Cardiac septum (tissue), 1 donor: Measurements from ENCODE around the gene CYGB. TPM values are rescaled to one million over a fixed set of nuclear protein-coding genes. Genes with fewer than 3 reads are reported as not detected.
"Not testable (repeated sequence)": the region's sequence is repeated elsewhere in the genome, so short reads cannot be mapped to it uniquely, and the experiment has no call there.

Experiments used
- DNase-seq: peaks from one replicate; pipeline ENCODE4 v3.0.0-alpha.2; 2020; ENCODE audit warnings: low spot score
- intact Hi-C: fragments of 100-400 bp; cut with DNase I; formaldehyde crosslinking; loops from one replicate; pipeline ENCODE4 v1.14.0; 2022
- total RNA-seq: library from RNA; stranded (reverse); fragmentation: NEBNext Ultra II Directional; extraction: Animal tissue kit (Norgen Biotek cat#: 25700); gene quantifications from one replicate; pipeline ENCODE4 v1.2.1, GENCODE V29; 2021
- donor health status: DM: no; HTN: no; CAD: no.

CYGB gene
- total RNA-seq, 1 donor from 2014 or later = 17.6 TPM

DNA sequence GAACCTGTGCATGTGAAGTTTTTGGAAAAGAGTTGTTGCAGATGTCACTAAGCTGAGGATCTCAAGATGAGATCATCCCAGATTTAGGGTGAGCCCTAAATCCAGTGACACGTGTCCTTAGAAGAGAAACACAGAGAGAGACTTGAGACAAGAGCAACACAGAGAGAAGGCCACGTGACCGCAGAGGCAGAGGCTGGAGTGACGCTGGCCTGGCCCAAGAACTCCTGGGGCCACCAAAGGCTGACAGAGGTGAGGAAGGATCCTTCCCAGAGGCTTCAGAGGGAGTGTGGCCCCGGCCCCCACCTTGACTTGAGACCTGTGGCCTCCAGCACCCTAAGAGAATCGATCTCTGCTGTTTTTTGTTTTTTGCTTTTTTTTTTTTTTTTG, 24.2 kb downstream of the CYGB start:
- no peak for DNase-seq
- intact Hi-C loops = no loop called here

DNA sequence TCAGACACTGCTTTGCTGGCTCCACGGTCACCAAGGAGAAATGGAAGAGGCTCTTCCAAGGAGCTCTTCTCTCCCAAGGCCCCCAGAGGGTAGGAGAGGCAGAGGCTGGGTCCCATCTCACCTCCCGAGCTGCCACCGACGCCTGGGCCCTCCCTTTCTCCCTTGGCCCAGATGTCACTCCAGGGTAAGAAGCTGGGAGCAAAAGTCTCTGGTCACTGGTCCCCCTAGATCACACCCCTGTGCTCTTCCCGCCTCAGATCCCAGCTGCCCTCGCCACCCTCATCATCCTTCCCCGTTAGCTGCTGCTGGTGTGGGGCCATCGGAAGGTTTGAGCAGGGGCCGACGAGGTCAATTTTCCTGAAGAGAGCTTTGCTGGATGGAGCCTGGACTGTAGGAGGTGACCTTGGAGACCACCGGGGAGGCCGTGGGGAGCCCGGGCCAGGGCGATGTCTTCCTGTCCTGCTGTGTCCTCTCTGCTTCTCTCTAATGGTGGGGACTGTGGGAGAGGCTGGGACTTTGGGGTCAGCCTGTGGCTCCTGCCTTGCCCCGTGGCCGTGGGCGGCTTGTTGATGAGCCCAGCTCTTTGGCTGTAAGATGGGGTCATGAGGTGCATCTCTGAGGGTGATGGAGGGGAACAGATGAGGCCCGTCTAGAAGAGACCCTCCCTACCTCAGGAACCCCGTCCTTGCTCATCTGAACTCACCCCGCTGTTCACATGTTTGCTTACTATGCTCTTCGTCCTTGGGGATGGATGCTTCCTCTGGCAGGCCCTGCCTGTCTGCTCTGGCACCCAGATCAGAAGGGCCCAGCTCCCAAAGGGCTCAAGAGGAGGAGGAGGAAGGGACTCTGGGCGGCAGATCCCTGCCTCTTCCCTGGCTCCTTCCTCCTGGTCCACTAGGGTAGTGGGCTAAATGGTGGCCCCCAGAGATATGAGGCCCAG, 24.9 kb downstream of the CYGB start:
- DNase-seq = peak; percentile 69
- intact Hi-C loops = no loop called here

DNA sequence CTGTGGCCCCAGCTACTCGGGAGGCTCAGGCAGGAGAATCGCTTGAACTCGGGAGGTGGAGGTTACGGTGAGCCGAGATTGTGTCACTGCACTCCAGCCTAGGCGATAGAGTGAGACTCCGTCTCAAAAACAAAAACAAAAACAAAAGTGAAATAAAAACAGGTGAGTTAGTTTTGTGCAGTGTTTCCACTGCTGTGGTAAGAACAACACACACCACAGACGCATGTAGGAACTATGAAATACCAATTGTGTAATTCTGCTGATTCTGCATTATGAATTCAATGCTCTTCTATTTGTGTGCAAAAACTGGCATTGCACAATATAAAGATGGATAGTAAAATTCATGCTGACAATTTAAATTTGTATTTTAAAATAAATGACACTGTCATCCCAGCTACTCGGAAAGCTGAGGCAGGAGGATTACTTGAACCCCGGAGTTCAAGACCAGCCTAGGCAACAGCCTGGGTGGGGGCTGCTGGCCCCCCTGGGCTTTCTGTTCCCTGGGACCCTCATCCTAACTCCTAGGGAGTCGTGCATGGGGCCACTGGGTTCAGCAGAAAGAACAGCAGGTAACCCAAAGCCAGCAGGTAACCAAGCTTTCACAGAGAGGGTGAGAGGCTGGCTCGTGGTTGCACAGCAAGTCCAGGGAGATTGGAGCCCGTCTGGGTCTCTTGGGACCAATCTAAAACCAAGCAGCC, 25.7 kb downstream of the CYGB start:
- peak; percentile 65 for DNase-seq
- intact Hi-C loops = no loop called here

DNA sequence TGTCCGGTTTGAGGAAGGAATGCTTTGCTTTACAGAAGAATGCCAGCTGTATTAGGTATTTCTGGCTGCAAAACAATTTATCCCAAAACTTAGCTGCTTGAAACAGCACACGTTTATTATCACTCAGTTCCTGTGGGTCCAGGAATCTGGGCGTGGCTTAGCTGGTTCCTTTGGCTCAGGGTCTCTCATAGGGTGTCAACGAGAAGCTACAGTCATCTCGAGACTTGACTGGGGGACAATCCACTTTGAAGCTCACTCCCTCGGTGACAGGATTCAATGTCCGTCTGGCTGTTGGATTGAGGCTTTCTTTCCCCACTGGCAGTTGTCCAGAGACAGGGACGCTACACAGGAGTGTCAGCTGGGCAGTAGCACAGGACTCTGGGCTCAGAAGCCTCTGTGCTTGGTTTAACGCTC, 26.7 kb downstream of the CYGB start:
- intact Hi-C loops = no loop called here
- peak; percentile 44 for DNase-seq

DNA sequence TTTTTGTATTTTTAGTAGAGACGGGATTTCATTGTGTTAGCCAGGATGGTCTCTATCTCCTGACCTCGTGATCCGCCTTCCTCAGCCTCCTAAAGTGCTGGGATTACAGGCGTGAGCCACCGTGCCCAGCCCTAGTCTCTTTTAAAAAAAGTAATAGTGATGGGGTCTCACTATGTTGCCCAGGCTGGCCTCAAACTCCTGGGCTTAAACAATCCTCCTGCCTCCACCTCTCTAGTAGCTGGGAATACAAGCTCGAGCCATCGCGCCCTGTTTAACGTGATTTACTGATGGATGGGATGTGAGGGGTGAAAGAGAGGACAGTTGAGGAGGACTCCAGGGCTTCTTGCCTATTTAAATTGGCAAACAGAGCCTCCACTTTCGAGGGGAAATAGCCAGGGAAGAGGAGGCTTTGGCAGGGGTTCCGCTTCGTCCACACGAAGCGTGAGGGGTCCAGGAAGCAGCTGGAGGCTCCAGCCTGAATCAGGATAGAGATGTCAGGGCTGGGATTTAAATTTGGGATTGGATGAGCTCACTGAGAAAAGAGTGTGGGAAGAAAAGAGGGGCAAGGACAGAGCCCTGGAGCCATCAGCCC, 28.9 kb downstream of the CYGB start:
- intact Hi-C loops = loop anchor here (5.0 kb wide), 1 partner anchor 206 kb away; no protein-coding TSS in a partner anchor
- not testable (repeated sequence) for DNase-seq

DNA sequence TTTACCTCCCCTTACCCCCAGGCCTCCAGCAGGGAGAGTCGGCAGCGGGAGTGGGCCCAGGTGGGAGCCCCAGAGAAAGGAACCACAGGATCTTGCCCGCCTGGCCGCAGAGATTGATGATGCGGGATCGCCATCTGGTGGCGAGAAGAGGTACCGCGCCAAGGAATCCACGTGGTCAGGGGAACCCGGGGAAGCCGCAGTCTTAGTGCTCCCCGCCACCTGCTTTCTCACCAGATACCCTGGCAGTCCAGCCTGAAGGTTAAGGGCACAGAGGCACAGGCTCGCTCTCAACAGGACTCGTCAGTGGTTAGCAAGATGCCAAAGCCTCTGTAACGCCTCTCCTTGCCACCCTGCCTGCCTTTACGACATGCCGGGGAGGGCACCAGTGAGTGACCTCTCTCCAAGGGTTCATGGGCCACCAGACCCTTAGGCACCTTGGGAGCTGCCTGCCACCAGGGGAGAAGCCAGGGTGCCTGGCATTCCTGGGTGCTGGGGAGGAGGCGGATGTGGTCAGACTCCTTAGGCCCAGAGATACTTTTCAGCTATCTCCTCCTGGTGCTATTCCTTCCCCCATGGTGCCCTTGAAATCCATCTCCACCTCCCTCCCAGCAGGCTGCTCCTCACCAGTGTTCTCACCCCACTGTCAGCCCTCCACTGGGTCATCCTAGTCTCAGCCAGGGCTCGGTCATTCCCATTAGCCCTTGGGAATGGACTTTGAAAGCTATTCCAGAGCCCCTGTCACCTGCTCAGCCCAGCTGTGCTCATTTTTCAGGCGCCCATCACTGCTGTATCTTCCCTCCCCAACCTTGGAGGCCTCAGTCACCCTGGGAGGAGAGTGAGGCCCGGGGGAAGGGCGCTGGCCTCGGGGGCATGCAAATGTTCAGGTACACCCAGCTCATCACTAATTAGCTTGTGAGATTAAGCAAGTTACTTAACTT, 30.8 kb downstream of the CYGB start:
- peak; percentile 93 for DNase-seq
- intact Hi-C loops = loop anchor here (1.0 to 5.0 kb wide), 2 partner anchors 40 to 204 kb away; no protein-coding TSS in a partner anchor

DNA sequence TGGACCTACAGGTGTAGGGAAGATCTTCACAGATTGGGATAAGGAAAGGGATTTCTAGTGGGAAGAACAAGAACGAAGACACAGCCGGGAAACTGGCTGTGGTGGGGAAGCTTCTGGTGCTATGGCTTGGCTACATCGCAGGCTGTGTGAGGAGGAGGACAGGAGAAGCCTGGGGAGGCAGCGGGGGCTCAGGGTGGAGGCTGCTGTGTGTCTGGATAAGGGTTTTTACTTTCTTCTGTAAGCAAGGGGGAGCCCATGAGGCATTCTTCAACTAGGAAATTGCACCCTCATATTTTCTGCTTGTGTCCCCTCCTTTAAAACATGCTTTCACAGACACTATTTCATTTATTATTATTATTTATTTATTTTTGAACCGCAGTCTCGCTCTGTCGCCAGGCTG, 33.4 kb downstream of the CYGB start:
- intact Hi-C loops = no loop called here

DNA sequence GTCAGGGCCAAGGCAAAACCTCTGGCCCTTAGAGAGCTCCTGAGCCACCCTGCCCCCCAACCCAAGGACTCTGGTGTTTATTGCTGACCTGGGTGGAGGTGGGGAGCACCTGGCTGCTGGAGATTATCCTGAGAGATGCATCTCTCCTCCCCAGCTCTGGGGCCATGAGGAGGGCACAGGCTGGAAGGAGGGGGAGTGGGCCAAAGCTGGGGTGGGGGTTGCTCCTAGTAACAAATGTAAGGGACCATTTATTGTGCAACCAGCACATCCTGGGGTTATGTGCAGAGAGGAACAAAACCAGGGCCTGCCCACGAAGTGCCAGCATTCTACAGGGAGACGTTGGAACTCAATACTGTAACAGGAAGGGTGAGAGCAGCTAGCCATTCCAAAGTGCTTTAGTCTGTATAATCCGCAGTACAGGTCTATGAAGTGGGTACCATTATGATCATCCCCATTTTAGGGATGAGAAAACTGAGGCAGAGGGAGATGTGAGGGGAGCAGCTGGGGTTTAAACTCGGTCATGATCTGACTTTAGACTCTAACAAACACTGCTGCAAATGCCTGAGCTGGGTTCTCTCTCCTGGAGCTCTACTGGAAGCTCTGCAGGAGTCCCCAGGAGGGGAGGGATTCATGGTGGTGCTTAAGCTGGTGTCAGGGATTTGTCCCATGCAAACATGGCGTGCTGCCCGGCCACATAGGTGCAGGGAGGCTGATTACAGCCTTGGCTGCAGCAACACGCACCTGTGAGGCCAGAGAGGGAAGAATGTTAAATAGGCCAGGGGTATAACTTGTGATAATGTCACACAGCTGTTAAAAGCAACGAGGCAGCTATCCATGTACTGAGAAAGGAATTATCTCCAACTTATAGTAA, 34.9 kb downstream of the CYGB start:
- intact Hi-C loops = no loop called here
- DNase-seq = no peak

More for the DNA sequence above, 33.4 kb downstream of the CYGB start:
- no peak for DNase-seq

DNA sequence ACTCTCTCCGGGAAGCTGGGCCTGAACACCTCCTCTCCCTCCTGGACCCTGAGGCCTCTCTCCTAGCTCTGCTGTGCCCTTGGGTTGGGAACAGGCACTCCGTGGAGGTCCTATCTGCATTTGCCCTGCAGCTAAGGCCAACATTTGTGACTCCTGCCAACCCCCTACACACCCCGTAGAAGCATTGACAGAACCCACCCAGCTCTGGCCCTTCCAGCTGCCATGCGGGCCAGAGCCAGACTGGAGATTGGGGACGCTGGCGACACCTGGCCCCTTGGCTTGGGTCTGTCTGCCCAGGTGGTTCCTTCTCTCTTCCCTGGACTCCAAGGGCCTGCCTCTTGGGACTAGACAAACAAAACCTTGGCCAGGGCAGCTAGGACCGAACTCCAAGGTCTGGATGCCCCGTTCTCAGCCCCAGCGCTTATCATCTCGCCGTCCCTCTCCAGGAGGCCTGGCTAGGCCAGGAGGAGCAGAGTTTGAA, 35.6 kb downstream of the CYGB start:
- no peak for DNase-seq
- intact Hi-C loops = no loop called here

DNA sequence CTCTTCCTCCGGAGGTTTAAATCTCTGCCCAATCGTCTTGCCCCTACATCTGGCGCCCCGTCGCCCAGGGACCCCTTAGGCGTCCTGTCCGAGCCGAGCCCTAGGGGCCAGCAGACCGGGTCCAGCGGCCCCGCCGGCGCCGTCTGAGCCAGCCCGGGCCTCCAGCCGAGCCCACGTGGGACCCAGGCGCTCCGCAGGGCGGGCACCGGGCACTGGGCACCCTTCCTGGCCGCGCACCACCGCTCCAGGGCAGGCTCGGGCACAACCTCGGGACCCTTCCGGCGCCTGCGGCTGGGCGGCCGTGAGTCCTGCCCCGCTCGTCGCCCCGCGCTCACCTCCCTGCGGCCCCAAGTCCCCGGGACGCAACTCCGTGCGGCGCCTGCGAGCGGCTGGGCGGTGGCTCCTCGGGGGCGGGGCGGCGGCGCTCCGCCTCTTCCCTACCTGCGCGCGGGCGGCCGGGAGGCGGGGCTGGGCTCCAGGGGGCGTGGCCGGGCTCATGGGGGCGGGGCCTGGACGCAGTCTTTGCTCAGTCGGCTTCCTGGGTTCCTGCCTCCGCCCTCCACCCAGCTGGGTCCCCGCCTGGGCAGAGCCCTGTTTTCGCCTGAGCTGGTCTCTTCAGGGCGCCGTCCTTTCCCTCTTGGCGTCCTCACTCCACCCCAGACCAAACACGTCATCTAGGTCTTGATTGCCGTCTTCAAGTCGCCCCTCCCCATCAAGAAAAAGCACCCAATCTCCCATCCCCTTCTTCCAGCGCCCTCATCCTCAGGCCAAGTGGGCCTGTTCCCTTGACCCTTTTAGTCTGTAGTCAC, 36.3 kb downstream of the CYGB start, which contains the start of gene RHBDF2:
TSS of gene RHBDF2 (minus strand) at position 406 of the 809 bp plus-strand sequence. CDS start 19,899 bp downstream, outside the sequence.
- DNase-seq = peak; percentile 98
- intact Hi-C loops = no loop called here

DNA sequence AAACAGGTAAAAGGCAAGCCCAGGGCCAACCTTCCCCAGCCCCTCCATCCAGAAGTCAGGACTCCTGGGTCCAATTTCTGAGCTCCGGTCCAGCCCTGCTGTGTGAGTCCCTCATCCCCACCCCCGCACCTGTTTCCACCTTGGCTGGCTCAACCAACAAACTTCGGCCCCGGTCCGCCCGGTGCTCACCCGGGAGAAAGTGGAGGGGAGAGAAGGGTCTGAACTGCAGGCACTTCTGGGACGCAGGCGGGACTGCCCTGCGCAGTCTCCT, 36.8 kb downstream of the CYGB start:
- intact Hi-C loops = no loop called here
- no peak for DNase-seq

DNA sequence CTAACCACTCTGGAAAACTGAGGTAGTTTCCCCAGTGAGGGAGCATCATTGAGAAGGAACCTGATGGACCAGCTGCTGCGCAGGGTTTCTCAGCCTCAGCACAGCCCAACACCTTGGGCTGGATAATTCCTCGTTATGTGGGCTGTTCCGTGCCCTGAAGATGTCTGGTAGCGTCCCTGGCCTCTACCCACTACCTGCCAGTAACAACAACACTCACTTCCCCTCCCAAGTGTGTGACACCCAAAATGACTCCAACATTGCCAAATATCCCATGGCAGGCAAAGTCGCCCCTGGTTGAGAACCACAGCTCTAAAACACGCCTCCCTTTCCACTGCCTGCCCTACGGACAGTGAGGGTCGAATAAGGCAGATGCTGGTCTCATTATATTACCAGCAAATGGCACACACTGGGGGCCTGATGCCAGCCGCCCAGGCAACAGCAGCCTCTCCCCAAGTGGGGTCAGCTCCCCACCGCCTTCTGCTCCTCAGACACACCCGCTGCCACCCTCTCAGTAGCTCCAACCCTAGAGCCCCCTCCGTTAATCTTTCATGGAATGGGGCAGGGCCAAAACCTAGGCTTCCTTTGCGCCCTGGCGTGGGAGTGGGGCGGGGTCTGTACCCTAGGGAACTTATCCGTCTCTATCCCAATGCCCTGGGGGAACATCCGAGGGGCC, 37.3 kb downstream of the CYGB start:
- intact Hi-C loops = no loop called here
- DNase-seq = no peak

DNA sequence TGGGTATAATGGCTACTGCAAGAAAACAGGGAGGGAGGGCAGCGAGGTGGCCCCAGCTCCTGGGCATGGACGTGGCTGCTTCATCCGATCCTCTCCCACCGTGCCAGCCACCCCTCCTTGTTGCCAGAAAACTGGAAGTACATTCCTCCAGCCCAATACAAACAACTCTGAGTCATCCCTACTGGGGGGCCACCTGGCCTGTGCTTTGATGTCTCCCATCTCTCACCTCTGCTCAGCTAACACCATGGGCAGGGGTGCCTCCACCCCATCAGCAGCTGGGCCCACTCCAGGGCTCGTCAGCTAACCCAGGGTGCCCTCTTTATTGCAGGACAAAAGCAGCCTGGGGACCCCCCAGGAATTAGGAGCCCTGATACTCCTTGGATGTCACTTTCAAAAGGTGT, 38.2 kb downstream of the CYGB start:
- DNase-seq = no peak
- intact Hi-C loops = loop anchor here (5.0 kb wide), 1 partner anchor 92 kb away; no protein-coding TSS in a partner anchor

DNA sequence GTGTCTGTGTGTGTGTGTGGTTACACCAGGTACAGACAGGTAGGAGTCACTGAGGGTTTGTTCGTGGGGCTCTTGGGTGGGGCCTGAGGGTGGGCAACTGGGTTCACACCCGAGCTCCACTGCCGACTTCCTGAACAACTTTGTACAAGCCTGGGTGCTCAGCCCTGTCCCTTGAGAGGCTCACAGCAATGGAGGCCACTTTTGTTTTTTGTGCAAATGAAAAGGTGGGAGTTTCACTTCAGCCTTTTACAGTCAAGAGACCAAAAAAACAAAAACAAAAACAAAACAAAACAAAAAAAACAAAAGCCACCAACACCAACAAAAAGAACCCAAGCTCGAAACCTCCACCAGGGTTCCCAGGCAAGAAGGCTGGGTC, 38.6 kb downstream of the CYGB start:
- no peak for DNase-seq
- intact Hi-C loops = loop anchor here (5.0 kb wide), 1 partner anchor 92 kb away; no protein-coding TSS in a partner anchor

DNA sequence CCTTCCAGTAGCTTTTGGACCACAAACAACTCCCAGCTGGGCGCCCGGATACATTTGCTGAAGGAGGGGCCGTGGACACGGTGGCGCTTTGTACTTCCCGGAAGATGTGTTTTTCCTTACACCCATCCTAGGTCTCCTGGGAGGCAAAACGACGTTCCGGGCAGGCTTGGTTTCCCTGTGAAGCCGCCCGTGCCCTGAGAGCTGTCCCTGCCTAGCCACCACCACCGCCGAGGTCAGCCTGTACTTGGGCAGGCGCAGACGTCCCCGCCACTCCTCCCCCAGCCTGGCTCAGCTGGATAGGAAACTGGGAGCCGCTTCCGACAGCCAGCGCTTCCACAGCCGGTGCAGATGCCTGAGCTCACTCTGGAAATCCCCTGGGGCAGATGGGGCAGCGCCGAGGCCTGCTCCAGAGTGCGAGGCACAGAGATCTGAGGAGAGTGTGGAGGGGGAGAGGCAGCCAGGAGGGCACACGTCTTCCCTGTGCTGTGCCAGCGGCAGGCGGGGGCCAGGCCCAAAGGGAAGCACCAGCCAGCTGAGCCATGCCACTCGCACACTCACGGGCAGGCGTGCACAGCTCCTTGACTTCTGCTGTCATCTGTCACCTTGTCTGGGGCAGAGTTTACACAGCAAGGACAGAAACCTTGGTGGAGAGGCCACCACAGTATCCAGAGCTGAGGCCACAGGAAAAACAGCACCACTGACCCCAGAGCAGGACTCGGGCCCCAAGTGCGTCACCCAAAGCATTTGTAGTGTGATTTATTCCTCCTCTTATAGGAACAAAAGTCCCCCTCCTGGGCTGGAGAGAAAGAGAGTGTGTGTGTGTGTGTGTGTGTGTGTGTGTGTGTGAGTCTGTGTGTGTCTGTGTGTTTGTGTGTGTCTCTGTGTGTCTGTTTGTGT, 39.3 kb downstream of the CYGB start:
- peak; percentile 90 for DNase-seq
- intact Hi-C loops = loop anchor here (5.0 kb wide), 1 partner anchor 91 kb away; no protein-coding TSS in a partner anchor

DNA sequence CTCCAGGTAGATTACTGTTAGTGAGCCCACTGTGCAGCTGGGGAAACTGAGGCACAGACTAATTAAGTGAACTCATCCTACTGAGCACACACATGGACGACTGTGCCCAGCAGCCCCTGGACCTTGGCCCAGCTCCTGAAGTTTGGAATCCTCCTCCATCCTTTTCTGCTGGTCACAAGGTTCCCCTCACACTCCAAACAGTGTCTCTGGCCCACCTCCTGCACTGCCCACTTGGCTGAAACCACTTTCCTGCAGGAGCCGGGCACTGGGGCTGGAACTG, 39.9 kb downstream of the CYGB start:
- DNase-seq = no peak
- intact Hi-C loops = loop anchor here (5.0 kb wide), 1 partner anchor 90 kb away; no protein-coding TSS in a partner anchor
